Esophagus muscularis mucosa (tissue), 4 donors: Measurements from ENCODE around the gene CDK2.

Experiments used
- CTCF ChIP-seq, 3 experiments: fragments of 200-600 bp in 2 of 3; fragments of 450-650 bp in 1 of 3; sonication (generic) in 2 of 3; IDR thresholded peaks; one replicate each; pipeline ENCODE4 v1.5.1; 2017 to 2019; ENCODE audit warnings: antibody characterized with exemption in 3 of 3, mild to moderate bottlenecking in 2 of 3, moderate library complexity in 1 of 3
- EP300 ChIP-seq: sonication (generic); formaldehyde crosslinking; IDR thresholded peaks from one replicate; pipeline ENCODE4 v1.6.1; 2017; ENCODE audit warnings: antibody characterized with exemption
- POLR2A ChIP-seq: fragments of 450-650 bp; IDR thresholded peaks from one replicate; pipeline ENCODE4 v1.6.1; 2017; ENCODE audit warnings: antibody characterized with exemption, moderate library complexity, mild to moderate bottlenecking, low read depth
- POLR2AphosphoS5 ChIP-seq, 2 donors: sonication (generic); formaldehyde crosslinking; IDR thresholded peaks; one replicate each; pipeline ENCODE4 v1.6.1; 2017; ENCODE audit warnings: antibody characterized with exemption in 2 of 2

- TF ChIP-seq CTCF (IDR thresholded peaks at IDR 0.05), result no peak
- no peak for TF ChIP-seq POLR2AphosphoS5 (IDR thresholded peaks at IDR 0.05)
- no peak for TF ChIP-seq POLR2A
- TF ChIP-seq EP300, result no peak
Observed at GRCh38 chr12:55970775-55971174, 4.1 kb downstream of the CDK2 start.
